Panc1 (cell line): Measurements from ENCODE around the gene IDI1. TPM values are rescaled to one million over a fixed set of nuclear protein-coding genes. Genes with fewer than 3 reads are reported as not detected.

ENCODE experiments used
- ATAC-seq: fragments of 200-7000 bp; cut with Tn5 transposase; 2 replicates; pipeline ENCODE4 v1.9.1; 2020; ENCODE audit warnings: mild to moderate bottlenecking, moderate library complexity
- BruUV-seq: library from RNA; stranded (reverse); fragments of 400-500 nt; replicated peaks from 2 replicates; lab custom pipeline; 2021; lab: Mats Ljungman, UMichigan
- CTCF ChIA-PET: fragments of 300-600 bp; sonication (Branson Sonifier 250); formaldehyde crosslinking; loops from one replicate; lab custom pipeline; 2022; ENCODE audit warnings: antibody characterized with exemption; lab: Charles Lee
- POLR2A ChIA-PET: fragments of 300-600 bp; sonication (Branson Sonifier 250); formaldehyde crosslinking; loops from one replicate; lab custom pipeline; 2022; ENCODE audit warnings: antibody characterized with exemption; lab: Charles Lee
- DNase-seq: peaks from one replicate; pipeline ENCODE4 v3.0.0-alpha.2; 2010; ENCODE audit warnings: low read depth, low spot score
- H3K27ac ChIP-seq: 2 replicates; pipeline ENCODE4 v1.5.1; 2011; ENCODE audit warnings: mild to moderate bottlenecking, low read length, inconsistent platforms
- H3K27me3 ChIP-seq: fragments of 200-500 bp; sonication (Bioruptor generic); 2 replicates; pipeline ENCODE4 v1.6.0; 2014; ENCODE audit warnings: low read length, inconsistent platforms; ENCODE audit not compliant: control insufficient read depth, insufficient read depth
- H3K36me3 ChIP-seq: fragments of 200-500 bp; sonication (Bioruptor generic); 2 replicates; pipeline ENCODE4 v1.5.1; 2014; ENCODE audit warnings: inconsistent platforms, mild to moderate bottlenecking, low read length, moderate library complexity; ENCODE audit not compliant: control insufficient read depth, insufficient read depth
- H3K4me1 ChIP-seq: 2 replicates; pipeline ENCODE4 v1.5.1; 2011; ENCODE audit warnings: inconsistent platforms, mild to moderate bottlenecking, low read length, moderate library complexity; ENCODE audit not compliant: control insufficient read depth, insufficient read depth
- H3K4me3 ChIP-seq, 2 experiments: 2 replicates each; pipeline ENCODE4 v1.5.1; 2011 to 2012; ENCODE audit warnings: low read depth in 2 of 2, low read length in 2 of 2, mild to moderate bottlenecking in 2 of 2, inconsistent platforms in 1 of 2, moderate library complexity in 1 of 2
- H3K9me3 ChIP-seq: fragments of 200-500 bp; sonication (Bioruptor generic); 2 replicates; pipeline ENCODE4 v1.5.1; 2014; ENCODE audit warnings: low read depth, mild to moderate bottlenecking, inconsistent platforms, low read length, moderate library complexity; ENCODE audit not compliant: control insufficient read depth, insufficient read depth
- POLR2AphosphoS5 ChIP-seq: IDR thresholded peaks from 2 replicates; pipeline ENCODE4 v1.6.1; 2012; ENCODE audit warnings: mild to moderate bottlenecking, low read depth, low read length, moderate library complexity
- SIN3A ChIP-seq: IDR thresholded peaks from 2 replicates; pipeline ENCODE4 v1.6.1; 2012; ENCODE audit warnings: low read depth, mild to moderate bottlenecking, low read length, moderate library complexity, borderline replicate concordance; ENCODE audit not compliant: insufficient read depth
- TCF7L2 ChIP-seq: IDR thresholded peaks from 2 replicates; pipeline ENCODE4 v1.6.1; 2011; ENCODE audit warnings: mild to moderate bottlenecking, low read depth, low read length, inconsistent platforms
- in situ Hi-C: cut with HindIII; loops from 2 replicates; pipeline ENCODE4 v1.10.0; 2016; ENCODE audit warnings: low sequenced_read_pairs, low pct_unique_long_range_greater_than_20kb
- intact Hi-C: fragments of 100-400 bp; cut with micrococcal nuclease; formaldehyde crosslinking; loops from one replicate; pipeline ENCODE4 v1.10.0; 2022; ENCODE audit not compliant: unreplicated experiment
- total RNA-seq: library from RNA; stranded (reverse); gene quantifications from one replicate; pipeline ENCODE4 v1.2.1, GENCODE V29; 2021; ENCODE audit not compliant: unreplicated experiment
- TF ChIP-seq, protein P1 (sequence below): fragments of 450-650 bp; IDR thresholded peaks from 2 replicates; pipeline ENCODE4 v1.5.1; 2017; ENCODE audit warnings: mild to moderate bottlenecking
- TF ChIP-seq, protein P2 (sequence below), 2 experiments: IDR thresholded peaks; 2 replicates each; pipeline ENCODE4 v1.6.1; 2011 to 2012; ENCODE audit warnings: low read depth in 2 of 2, control low read depth in 1 of 2, low read length in 1 of 2, mild to moderate bottlenecking in 1 of 2, moderate library complexity in 1 of 2; ENCODE audit not compliant: insufficient read depth in 1 of 2

Gene IDI1
- total RNA-seq, 1 experiment from 2014 or later: 47.9 TPM

GRCh38 chr10:1064964-1065247 is 16.0 kb upstream of the IDI1 start:
- TF ChIP-seq SIN3A (no peak), TCF7L2 (no peak), POLR2AphosphoS5 (no peak)
- TF ChIP-seq, protein P1, sequence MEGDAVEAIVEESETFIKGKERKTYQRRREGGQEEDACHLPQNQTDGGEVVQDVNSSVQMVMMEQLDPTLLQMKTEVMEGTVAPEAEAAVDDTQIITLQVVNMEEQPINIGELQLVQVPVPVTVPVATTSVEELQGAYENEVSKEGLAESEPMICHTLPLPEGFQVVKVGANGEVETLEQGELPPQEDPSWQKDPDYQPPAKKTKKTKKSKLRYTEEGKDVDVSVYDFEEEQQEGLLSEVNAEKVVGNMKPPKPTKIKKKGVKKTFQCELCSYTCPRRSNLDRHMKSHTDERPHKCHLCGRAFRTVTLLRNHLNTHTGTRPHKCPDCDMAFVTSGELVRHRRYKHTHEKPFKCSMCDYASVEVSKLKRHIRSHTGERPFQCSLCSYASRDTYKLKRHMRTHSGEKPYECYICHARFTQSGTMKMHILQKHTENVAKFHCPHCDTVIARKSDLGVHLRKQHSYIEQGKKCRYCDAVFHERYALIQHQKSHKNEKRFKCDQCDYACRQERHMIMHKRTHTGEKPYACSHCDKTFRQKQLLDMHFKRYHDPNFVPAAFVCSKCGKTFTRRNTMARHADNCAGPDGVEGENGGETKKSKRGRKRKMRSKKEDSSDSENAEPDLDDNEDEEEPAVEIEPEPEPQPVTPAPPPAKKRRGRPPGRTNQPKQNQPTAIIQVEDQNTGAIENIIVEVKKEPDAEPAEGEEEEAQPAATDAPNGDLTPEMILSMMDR: no peak
- TF ChIP-seq, protein P2, sequence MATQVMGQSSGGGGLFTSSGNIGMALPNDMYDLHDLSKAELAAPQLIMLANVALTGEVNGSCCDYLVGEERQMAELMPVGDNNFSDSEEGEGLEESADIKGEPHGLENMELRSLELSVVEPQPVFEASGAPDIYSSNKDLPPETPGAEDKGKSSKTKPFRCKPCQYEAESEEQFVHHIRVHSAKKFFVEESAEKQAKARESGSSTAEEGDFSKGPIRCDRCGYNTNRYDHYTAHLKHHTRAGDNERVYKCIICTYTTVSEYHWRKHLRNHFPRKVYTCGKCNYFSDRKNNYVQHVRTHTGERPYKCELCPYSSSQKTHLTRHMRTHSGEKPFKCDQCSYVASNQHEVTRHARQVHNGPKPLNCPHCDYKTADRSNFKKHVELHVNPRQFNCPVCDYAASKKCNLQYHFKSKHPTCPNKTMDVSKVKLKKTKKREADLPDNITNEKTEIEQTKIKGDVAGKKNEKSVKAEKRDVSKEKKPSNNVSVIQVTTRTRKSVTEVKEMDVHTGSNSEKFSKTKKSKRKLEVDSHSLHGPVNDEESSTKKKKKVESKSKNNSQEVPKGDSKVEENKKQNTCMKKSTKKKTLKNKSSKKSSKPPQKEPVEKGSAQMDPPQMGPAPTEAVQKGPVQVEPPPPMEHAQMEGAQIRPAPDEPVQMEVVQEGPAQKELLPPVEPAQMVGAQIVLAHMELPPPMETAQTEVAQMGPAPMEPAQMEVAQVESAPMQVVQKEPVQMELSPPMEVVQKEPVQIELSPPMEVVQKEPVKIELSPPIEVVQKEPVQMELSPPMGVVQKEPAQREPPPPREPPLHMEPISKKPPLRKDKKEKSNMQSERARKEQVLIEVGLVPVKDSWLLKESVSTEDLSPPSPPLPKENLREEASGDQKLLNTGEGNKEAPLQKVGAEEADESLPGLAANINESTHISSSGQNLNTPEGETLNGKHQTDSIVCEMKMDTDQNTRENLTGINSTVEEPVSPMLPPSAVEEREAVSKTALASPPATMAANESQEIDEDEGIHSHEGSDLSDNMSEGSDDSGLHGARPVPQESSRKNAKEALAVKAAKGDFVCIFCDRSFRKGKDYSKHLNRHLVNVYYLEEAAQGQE (IDR thresholded peaks at IDR 0.05; ENCODE audit: insufficient read depth in 1 of 2, low read depth in 2 of 2, low read length in 1 of 2): no peak
- no TSS peak for BruUV-seq
- intact Hi-C loops: no loop called here
- in situ Hi-C loops: no loop called here
- Histone ChIP-seq H3K36me3 (no peaks in the 10 kb centered on the region), H3K9me3 (no peaks in the 10 kb centered on the region), H3K27ac (no peak overlapping the region), H3K4me1 (no peaks in the 10 kb centered on the region), H3K27me3 (no peaks in the 10 kb centered on the region), H3K4me3 (no peak overlapping the region)
- CTCF ChIA-PET: no interaction called here
- POLR2A ChIA-PET: no interaction called here
- DNase-seq: no peak
- ATAC-seq: no peak

DNA sequence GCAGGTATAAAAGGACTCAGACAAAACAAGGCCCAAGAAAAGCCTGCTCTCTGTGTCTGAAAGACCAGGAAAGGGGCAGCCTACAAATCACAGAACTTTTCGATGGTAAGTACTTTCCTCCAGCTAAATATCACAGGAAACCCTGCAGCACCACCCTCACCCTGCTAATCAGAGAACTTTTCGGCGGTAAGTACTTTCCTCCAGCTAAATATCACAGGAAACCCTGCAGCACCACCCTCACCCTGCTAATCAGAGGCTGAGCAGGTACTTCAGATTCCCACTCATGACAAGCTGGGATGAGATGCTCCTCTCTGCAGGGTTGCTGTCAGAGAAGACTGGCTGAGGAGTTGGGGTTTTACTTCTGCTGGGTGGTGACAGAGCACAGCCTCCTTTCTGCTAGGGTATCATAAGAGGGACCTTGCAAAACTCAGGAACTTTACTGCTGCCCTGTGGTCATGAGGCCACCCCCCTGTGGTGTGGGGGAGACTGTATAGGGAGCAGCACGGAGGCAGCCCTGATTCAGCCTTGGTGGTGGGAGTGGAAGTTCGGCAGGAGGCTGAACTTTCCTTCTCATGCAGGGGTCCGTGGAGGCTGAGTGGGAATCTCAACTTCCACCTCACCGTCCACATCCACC is 14.4 kb upstream of the IDI1 start:
- in situ Hi-C loops: no loop called here
- H3K4me1 ChIP-seq: no peaks in the 10 kb centered on the region; the same call in 1 of the 2 replicates
- DNase-seq: no peak
- no peaks in the 10 kb centered on the region for H3K27me3 ChIP-seq
- H3K4me3 ChIP-seq: no peak overlapping the region
- no peaks in the 10 kb centered on the region for H3K9me3 ChIP-seq
- CTCF ChIA-PET: no interaction called here
- no TSS peak for BruUV-seq
- intact Hi-C loops: no loop called here
- no peak overlapping the region for H3K27ac ChIP-seq
- TF ChIP-seq, protein P1: no peak
- TF ChIP-seq, protein P2 (IDR thresholded peaks at IDR 0.05; ENCODE audit: insufficient read depth in 1 of 2, low read depth in 2 of 2, low read length in 1 of 2): no peak
- TF ChIP-seq TCF7L2: no peak
- no peak for TF ChIP-seq POLR2AphosphoS5
- POLR2A ChIA-PET: no interaction called here
- H3K36me3 ChIP-seq: no peaks in the 10 kb centered on the region
- ATAC-seq: no peak
